ENCODE data around the gene TBCEL.
"Not testable (repeated sequence)": the region's sequence is repeated elsewhere in the genome, so short reads cannot be mapped to it uniquely, and the experiment has no call there.

Gene TBCEL, protein sequence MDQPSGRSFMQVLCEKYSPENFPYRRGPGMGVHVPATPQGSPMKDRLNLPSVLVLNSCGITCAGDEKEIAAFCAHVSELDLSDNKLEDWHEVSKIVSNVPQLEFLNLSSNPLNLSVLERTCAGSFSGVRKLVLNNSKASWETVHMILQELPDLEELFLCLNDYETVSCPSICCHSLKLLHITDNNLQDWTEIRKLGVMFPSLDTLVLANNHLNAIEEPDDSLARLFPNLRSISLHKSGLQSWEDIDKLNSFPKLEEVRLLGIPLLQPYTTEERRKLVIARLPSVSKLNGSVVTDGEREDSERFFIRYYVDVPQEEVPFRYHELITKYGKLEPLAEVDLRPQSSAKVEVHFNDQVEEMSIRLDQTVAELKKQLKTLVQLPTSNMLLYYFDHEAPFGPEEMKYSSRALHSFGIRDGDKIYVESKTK

GRCh38 chr11:121023848-121024751, at the start of gene TBCEL:
TBCEL (plus strand) TSS chr11:121024102; CDS start chr11:121045691, 21,589 bp downstream.
- peak; percentile 53 to 59 for DNase-seq (ENCODE audit: low read depth in 2 of 2)

- no peak for DNase-seq (ENCODE audit: low read depth in 2 of 2)
These were observed 49.4 kb upstream of the TBCEL start for GRCh38 chr11:120974466-120974865.

DNA sequence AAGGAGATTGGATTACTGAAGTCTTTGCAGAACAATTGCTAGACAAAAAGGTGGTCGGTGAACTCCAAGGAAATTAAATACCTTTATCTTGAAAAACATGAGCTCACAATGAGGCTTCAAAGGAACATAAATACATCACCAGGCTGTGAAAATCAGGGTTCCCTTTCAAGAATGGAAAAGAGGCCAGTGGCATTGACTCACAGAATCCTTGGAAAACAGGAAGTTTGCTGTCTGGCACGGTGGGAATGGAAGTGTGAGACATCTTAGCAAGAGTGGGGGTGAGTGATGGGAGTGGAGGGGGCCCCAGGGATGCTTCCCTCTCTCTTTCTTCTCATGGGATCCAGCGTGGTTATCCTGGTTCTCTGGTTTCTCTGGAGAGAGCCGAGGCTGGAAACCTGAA, 48.9 kb upstream of the TBCEL start:
- DNase-seq (ENCODE audit: low read depth in 2 of 2) = no peak

DNA sequence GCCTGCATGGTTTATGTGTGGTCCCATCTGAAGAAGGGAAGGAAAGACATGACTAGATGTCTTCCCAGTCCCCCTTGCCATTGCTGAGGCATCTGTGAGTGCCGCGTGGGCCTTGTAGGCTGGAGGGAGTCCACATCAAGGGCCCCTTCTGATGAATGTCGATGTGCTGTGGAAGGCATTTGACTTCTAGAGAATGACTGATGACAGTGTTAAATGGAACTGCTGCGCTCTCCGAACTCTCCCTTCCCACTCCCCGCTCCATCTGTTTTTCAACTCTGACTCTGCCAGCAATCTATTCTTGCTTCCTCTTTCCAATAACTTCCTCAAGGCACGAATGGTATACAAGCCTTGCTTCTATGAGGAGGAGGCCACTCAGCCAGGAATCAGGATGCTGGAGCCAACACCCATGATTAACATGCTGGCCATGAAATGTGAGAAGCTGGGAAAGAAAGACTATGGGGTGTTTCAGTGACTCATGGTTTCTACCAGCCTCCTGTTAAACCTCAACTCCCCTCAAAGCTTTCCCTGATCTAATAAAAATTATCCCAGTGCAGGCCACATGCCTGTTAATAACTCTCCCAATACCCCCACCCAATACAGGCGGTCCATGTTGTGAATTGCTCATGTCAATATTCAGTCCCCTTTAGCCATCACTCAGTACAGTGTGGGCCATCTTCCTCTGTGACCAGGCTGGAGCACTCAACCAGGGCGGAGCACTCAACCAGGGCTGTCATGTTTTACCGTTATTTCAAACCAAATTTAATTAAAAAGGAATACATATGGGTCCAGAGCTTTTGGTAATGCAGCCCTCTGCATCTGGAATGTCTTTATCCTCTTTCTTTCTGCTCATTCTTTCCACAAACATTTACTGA, 46.4 kb upstream of the TBCEL start:
- DNase-seq (ENCODE audit: low read depth in 2 of 2) = no peak

GRCh38 chr11:120978701-120979100, 45.2 kb upstream of the TBCEL start:
- no peak for DNase-seq (ENCODE audit: low read depth in 2 of 2)

DNA sequence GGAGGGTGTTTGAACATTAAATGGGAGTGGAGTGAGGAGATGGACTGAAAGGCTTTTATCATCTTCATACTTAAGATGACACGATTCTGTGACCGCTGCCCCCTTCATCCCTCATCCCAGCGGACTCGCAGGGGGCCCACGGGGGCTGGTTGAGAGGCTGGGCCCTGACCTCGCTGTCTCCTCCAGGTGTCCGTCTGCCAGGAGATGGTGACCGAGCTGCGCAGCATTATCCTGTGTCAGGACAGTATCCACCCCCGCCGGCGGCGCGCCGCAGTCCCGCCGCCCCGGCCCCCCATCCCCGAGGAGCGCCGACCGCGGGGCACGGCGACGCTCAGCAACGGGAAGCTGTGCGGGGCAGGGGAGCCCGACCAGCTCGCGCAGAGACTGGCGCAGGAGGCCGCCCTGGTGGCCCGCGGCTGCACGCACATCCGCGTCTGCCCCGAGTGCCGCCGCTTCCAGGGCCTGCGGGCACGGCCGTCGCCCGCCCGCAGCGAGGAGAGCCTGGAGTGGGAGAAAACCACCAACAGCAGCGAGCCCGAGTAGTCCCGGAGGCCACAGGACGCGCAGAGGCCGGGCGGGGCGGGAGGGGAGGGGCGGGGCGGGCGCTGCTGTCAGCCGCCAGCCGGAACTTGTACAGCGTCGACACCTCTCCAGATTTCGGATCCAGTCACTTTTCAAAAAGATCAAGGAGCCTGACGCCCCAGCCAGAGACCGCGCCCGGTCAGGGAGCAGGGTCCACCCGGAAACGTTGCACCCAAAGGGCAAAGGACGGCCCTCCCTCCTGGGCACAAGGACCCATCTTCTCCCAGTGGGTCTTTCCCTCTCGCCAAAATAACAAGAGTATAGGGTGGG, 38.0 kb upstream of the TBCEL start:
- no peak for DNase-seq (ENCODE audit: low read depth in 2 of 2)

DNA sequence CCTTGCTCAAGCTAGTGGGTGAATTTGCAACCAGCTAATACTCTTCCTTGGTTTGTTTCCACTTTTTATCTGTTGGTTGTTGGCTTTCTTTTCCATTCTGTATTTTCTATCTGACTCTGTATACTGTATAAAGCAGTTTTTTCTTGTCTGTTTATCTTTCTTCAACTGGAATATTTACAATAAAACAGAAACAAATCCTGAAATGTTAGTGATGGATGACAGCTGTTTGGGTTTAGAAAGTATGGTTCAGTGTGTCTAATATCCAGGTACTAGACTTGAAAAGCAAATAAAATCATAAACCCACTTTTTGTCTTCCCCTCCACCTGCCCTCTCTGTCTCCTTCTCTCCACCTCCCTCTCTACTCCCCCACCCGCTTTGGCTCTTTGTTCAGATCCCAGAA, 35.3 kb upstream of the TBCEL start:
- DNase-seq (ENCODE audit: low read depth in 2 of 2) = no peak

DNA sequence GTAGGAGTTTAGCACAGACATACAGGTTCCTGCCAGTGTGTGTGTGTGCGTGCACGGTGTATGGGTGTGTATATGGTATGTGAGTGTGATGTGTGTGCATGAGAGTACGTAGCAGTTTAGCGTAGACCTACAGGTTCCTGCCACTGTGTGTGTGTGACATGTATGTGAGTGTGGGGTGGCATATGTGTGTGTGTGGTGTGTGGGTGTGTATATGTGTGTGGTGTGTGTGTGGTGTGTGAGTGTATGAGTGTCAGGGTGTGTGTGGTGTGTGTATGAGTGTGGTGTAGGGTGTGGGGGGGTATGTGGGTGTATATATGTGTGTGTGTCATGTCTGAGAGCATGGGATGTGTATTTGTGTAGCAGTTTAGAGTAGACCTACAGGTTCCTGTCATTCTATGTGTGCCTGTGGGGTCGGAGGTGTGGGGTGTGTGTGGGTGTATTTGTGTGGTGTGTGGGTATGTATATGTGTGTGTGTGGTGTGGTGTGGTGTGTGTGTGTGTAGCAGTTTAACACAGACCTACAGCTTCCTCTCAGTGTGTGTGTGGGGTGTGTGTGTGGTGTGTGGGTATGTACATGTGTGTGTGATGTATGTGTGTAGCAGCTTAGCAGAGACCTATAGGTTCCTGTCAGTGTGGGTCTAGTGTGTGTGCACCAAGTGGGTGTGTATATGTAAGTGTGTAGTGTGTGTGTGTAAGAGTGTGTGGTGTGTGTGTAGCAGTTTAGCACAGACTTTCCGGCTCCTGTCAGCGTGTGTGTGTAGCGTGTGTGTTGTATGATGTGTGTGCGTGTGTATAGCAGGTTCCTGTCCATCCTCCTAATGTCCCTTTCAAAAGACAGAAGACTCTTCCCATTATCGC, 31.8 kb upstream of the TBCEL start:
- DNase-seq (ENCODE audit: low read depth in 2 of 2) = no peak

DNA sequence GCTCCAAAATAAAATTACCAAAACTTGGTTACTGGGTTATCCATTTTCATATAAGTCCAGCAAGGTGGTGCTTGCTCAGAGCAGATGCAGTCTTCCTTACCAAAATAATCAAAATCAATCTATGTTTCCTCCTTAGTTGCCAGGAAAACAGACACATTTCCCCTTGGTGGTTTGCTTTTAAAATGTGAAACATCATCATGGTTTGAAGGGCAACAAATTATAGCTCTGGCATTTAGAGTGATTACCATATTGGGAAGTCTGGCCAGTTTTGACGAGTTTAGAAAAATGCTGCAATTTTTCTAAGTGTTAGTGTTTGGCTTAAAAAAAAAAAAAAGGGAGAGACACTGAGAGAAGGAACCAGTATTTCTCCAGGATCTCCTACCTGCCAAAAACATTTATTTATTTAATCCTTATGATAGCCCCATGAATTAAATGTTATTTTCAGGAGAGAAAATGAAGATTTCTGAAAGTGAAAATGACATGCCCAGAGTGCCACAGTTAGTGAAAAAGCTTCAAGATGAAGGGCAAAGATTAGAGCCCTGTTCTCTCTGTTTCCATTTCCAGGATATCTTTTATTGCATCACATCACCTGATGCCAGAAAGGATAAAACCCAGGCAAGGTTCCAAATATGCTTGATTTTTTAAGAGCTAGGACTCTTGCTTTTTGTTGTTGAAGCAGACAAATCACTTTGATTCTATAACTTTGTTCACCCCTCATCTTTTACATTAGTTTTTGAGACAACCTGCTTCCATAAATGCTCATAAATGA, 29.6 kb upstream of the TBCEL start:
- DNase-seq (ENCODE audit: low read depth in 2 of 2) = no peak

DNA sequence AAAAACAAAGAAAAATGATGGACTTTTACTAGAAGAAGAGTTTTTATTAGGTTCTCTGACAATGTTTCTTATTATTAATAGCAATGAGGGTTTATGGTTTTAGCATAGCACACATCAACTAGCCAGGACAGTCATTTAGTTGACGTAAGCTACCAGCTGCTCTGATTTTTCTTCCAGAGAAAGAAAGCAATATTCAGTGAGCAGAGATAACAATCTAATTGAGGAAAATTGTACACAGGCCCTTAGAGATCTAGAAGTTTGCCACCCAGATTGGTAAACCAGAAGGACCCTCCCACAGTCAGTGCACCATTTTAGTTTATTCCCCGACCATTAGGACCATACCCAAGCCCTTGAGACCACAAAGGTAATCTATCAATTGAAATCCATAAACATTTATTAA, 28.7 kb upstream of the TBCEL start:
- no peak for DNase-seq (ENCODE audit: low read depth in 2 of 2)

GRCh38 chr11:120996973-120997372, 26.9 kb upstream of the TBCEL start:
- DNase-seq (ENCODE audit: low read depth in 2 of 2) = no peak

GRCh38 chr11:120998581-120998980, 25.3 kb upstream of the TBCEL start:
- no peak for DNase-seq (ENCODE audit: low read depth in 2 of 2)

GRCh38 chr11:121004206-121004840, 19.6 kb upstream of the TBCEL start:
- DNase-seq (ENCODE audit: low read depth in 2 of 2) = no peak

DNA sequence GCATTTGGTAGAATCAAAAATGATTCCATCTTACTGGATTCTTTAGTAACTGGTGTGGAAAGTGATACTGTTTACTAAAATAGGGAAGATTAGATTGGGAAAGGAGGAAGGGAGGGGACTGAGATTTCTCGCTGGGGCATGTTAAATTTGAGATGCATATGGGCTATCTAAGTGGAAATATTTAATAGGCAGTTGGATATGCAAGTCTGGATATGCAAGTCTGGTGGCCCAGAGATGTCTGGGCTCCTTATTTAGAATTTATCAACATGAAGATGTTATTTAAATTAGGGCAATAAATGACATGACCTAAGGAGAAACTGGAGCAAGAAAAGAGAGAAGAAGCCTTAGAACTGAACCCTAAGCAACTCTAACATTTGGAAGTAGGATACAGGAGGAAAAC, 17.0 kb upstream of the TBCEL start:
- DNase-seq (ENCODE audit: low read depth in 2 of 2) = no peak

- DNase-seq (ENCODE audit: low read depth in 2 of 2) = no peak
These were observed 15.4 kb upstream of the TBCEL start for GRCh38 chr11:121008551-121008950.

DNA sequence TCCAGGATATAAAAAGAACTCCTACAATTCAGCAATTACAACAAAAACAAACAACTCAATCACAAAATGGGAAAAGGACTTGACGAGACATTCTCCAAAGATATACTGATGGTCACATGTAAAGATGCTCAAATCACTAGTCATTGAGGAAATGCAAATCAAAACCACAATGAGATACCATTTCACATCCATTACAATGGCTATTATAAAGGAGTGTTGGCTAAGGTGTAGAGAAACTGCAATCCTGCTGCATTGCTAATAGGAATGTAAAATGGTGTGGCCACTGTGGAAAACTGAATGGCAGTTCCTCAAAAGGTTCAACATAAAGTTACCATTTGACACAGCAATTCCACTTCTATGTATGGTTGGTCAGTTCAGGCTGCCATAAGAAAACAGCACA, 11.8 kb upstream of the TBCEL start:
- no peak for DNase-seq (ENCODE audit: low read depth in 2 of 2)

- no peak for DNase-seq (ENCODE audit: low read depth in 2 of 2)
These were observed 5.2 kb upstream of the TBCEL start for GRCh38 chr11:121018746-121019145.

GRCh38 chr11:121021718-121022117, 2.2 kb upstream of the TBCEL start:
- not testable (repeated sequence) for DNase-seq (ENCODE audit: low read depth in 2 of 2)

- DNase-seq (ENCODE audit: low read depth in 2 of 2) = no peak
These were observed 1.1 kb downstream of the TBCEL start for GRCh38 chr11:121024989-121025388.

Measured in stimulated activated CD8-positive, alpha-beta memory T cell treated with anti-CD3 and anti-CD28 coated beads, Interleukin-15, amount 100 ng/mL, for 4 hours (primary cell).